GM19467 (cell line): ENCODE results near the gene ANKRD65.

ENCODE experiments used
- ATAC-seq: cut with Tn5 transposase; IDR thresholded peaks from one replicate; pipeline ENCODE4 v1.9.1; 2021; ENCODE audit warnings: mild to moderate bottlenecking, moderate library complexity; ENCODE audit not compliant: unreplicated experiment

Gene ANKRD65

DNA sequence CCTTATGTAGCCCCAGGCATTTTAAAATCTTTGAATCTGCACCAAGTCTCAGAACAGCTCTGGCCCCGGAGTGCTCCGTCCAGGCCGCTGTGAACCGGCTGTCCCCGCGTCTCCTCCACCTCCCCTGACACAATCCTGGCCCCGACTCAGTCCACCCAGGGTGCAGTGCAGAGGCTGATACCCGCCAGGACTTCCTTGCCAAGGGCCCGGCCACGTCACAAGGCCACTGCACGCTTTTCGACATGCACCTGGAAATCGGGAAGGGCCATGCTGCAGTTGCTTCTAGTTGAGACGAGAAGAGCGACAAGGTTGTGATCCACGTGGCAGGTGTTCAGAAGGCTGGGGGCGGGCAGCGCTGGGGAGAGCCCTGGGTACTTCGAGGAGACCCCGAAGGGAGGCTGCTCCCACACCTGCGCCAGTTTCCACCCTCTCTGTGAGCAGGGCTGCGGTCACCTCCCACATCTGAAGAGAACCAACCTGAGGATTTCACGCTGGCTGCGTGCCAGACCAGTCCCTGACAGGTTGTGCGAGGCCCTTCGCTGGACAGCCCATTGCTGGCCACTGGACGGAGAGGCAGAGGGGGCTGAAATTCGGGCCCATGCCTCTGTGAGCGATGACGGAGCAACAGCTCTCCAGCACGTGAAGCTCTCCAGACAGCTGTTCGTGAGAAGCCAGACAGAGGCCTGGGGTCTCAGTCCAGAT lies 21.1 kb upstream of the ANKRD65 start:
- ATAC-seq, result no peak

DNA sequence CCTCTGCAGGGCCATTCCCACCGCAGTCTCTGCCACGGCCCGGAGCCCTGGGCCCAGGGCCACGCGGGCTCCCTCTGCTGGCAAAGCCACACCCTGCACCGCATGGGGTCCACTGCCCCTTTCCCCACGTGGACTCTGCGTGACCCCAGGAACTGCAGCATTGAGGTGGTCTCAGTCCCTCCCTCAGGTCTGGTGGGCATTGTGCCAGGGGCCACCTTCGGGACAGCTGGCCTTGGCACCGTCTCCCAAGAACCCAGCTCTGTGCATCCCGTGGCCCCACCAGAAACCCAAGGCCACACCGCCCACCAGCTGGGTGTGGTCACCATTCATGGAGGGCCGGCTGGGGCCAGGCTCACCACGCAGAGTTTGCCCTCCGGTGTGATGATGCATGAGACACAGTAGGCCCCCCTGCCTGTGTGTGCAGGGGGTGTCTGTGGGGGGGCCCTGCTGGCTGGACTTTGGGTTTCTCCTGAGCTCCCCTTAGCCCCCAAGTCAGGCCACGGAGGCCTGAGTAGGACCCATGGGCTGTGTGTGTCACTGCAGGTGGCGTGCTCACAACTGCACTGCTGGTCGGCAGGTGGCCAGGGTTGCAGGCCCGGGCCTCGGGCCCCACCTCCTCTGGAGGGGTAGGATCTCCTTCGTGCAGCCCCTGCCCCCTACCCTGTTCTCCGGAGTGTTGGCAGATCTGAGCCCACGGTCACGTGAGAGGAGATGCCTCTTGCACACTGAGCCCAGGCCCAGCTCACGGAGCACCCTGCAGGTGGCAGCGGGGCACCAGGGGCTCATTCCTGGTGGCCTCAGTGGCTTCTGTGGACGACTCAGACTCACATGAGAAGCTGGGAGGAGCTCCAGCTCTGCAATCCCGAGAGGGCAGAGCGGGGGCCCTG lies 20.2 kb upstream of the ANKRD65 start:
- ATAC-seq, result no peak

DNA sequence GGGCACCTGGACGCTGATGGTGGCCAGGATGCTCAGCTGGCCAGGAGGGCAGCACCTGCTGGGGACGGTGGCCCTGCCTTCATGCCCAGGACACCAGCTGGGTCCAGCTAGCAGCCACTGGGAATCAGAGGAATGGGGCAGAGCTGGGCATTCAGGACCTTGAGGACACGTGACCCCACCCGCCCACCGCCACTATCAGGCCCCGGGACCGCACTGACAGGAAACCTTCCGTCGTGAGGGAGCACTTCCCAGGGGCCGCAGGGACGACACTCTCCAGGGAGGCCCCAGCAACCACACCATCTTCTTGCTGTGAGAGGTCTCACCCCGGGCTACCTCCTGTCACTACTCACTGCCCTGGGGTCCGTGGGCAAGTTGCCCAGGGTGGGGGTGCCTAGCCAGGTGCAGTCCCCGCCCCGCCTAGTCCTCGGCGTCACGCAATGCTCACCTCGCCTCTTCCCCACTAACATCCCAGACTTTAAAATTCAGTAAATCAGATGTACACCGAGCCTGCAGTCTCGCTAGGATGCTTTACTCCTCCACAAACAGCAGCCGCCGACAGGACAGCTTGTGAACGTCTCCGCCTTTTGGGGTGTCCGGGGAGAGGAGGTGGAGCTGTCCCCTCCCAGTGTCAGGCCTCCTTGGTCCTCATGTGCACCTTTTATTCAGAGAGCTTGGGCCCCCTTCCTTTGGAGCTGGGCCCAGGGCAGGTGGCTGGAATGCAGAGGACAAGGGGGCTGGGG lies 19.4 kb upstream of the ANKRD65 start:
- ATAC-seq, result no peak

DNA sequence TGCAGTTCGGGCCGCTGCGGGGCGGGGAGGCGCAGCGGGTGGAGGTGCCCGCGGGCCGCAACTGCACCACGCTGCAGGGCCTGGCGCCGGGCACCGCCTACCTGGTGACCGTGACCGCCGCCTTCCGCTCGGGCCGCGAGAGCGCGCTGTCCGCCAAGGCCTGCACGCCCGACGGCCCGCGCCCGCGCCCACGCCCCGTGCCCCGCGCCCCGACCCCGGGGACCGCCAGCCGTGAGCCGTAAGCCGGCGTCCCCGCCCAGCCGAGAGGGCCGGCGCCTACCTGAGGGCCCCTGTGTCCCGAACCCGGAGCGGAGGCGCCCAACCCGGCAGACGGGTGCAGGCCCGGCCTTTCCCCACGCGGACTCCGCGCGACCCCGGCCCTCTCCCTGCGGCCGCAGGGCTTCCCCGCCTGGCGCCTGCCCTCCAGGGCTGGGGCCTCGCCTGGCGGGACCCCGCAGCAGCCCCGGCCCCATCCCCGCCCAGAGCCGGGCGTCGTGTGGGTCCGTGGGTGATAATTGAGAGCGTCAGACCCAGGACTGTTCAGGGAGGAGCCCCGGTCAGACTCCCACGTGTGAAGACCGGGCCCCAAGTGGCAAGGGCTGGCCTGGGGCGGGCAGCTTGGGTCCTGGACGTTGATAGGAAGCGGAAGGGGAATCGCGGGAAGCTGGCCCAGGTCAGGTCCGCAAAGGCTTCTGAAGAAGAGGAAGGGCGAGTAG lies 18.6 kb upstream of the ANKRD65 start:
- ATAC-seq, result no peak

DNA sequence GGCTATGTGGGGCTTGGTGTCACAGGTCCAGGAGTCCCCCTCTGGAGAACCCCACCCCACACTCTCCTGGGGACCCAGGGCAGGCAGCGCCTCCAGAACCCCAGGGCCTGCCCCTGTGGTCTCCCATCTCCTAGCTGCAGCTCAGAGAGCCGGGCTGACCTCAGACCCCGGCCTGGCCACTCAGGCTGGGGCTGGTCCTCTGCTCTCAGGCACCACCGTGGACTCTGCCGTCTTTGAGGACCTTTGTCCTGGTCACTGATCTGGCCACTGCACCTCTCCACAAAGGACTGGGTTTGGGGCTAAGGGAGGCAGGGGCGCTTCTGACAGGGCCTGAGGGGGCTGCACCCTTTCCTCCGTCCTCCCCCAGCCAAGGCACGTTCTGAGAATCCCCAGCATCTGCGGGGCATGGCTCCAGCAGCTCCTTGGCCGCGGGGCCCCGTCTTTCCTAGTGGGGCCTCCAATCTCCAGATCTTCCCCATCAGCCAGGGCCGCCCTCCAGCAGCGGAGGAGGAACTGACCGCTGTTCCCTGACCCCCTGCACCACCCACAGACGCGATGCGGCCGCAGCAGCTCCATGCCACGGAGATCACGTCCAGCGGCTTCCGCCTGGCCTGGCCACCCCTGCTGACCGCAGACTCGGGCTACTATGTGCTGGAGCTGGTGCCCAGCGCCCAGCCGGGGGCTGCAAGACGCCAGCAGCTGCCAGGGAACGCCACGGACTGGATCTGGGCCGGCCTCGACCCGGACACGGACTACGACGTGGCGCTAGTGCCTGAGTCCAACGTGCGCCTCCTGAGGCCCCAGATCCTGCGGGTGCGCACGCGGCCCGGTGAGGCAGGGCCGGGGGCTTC lies 17.7 kb upstream of the ANKRD65 start:
- no peak for ATAC-seq

DNA sequence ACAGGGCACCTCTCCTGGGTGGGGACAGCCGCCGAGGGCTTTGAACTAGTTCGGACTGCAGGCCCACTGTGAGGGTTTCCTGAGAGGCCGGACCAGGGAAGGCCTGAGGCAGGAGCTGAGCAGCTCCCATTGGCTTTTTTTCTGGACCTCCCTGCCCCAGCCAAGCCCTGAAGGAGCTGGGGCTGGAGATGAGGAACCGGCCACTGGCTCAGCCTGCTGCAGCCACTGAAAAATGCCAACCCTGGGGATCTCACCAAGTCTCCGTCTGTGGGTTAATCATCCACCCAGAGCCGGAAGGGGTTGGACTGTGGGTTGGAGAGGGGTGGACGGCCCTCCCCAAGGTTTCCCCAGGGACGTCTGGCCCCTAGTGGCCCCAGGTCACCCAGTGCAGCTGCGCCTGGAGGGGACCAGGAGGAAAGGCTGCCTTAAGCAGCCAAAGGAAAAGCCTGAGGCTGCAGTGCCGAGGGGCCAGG lies 16.9 kb upstream of the ANKRD65 start:
- no peak for ATAC-seq

DNA sequence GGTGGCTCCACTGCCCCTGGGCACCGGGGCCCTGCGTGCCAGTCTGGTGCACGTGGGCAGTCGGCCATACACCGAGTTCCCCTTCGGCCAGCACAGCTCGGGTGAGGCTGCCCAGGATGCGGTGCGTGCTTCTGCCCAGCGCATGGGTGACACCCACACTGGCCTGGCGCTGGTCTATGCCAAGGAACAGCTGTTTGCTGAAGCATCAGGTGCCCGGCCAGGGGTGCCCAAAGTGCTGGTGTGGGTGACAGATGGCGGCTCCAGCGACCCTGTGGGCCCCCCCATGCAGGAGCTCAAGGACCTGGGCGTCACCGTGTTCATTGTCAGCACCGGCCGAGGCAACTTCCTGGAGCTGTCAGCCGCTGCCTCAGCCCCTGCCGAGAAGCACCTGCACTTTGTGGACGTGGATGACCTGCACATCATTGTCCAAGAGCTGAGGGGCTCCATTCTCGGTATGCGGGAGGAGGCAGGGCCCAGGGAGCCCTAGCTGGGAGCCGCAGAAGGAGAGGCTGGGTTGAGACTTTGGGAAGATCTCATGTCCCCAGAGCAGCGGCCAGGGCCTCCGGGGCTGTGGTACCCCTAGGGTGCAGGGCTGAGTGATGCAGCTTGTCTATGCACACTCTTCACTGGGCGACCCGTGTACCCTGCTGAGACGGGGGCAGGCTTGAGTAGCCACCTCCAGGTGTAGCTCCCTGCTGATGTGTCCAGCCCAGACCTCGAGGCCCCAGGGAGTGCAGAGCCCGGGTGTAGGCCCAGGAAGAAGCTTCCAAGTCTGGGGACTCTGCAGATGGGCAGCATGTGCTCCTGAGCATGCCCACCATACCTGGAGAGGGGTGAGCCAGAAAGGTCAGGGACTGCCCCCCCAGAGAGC lies 16.2 kb upstream of the ANKRD65 start:
- ATAC-seq, result no peak

DNA sequence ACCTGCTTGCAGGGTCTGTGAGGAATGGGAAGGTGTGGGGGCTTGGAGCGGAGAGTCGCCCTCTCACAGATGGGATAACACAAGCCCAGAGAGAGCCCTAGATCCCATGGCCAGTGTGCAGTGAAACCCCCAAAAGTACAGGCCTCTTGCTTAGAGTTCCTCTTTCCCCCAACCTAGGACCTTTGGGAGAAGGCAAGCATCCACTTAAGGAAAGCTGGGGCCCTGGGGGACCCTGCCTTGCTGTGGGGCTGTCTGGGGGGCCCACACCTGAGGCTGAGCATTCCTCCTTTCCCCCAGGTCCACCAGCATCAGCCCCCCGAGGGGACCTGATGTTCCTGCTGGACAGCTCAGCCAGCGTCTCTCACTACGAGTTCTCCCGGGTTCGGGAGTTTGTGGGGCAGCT lies 15.6 kb upstream of the ANKRD65 start:
- no peak for ATAC-seq

DNA sequence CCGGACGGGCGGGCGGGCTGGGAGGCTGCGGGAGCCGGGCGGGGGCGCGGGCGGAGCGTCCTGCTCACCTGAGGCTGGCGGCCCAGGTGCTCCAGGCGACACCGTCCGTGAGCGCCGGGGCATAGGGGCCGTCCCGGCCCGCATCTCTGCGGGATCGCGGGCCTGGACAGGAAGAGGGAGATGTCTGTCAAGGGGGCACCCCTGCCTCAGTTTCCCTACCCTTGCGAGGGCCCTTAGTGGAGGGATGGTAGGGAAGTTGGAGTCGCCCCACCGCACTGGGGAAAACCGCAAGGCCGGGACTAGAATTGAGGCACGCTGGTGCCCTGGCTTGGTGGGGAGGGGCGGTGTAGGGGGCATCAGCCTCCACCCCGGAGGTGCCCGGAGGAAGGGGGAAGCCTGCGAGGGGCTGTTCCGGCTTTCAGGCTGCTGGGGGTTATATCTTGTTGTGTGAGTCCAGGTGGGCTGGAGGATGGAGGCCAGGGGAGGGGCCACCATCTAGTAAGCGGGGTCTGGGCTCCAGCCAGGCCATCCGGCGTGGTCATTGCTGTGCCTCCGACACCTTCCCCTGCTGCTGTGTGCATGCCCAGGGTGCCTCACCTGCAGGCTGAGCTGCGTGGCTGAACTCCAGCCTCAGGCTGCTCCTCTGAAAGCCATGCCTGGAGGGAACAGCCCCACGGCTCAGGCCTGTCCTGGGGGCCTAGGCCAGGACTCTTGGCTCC lies 15.0 kb upstream of the ANKRD65 start:
- no peak for ATAC-seq

DNA sequence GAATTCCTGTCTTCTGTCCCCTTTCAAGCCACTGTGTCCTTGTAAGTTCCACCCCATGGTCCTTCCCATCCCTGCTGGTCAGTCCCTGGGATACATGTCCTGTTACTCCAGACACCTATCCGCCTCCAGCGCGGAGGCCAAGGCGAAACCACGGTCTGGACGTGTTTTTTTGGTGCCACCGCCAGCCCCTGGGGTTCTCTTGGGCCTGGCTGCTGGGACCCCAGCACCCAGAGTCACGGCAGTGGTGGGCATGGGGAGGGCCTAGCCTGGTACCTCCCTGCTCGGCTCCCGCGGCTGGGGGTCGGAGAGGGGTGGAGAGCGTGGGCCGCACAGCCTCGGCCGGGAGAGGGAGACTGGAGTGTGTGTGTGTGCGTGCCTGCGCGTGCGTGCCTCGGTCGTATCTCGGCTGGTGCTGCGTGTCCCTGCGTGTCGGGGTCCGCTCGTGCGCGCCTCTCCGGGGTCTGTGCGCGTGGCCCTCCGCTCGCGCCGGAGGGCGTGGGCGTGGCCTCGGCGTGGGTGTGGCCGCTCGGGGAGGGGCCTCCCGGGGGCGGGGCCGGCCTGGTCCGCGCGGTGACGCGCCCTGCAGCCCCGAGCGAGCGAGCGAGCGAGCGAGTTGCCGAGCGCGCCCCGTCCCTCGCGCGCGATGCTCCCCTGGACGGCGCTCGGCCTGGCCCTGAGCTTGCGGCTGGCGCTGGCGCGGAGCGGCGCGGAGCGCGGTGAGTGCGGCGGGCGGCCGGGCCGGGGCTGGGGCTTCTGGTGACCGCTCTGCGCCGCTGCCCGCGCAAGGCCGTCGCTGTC lies 14.2 kb upstream of the ANKRD65 start, which contains the start of gene VWA1:
Gene VWA1, plus strand, starts transcription at position 585 of the 798 bp plus-strand sequence. Its CDS starts 59 bp downstream, at position 644.
- ATAC-seq, result no peak

DNA sequence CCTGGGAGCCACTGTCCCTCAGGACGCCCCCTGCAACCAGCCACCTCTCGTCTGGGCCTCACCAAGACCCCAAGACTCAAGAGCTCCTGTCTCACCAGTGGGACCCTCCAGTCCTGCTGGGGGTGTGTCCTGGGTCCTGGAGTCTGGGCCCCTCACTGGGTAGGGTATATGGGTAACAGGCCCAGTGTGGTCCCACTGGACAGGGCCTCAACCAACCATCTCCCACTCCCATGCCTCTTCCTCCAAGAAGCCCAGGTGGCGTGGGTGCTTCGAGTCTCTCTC lies 13.7 kb upstream of the ANKRD65 start:
- no peak for ATAC-seq

DNA sequence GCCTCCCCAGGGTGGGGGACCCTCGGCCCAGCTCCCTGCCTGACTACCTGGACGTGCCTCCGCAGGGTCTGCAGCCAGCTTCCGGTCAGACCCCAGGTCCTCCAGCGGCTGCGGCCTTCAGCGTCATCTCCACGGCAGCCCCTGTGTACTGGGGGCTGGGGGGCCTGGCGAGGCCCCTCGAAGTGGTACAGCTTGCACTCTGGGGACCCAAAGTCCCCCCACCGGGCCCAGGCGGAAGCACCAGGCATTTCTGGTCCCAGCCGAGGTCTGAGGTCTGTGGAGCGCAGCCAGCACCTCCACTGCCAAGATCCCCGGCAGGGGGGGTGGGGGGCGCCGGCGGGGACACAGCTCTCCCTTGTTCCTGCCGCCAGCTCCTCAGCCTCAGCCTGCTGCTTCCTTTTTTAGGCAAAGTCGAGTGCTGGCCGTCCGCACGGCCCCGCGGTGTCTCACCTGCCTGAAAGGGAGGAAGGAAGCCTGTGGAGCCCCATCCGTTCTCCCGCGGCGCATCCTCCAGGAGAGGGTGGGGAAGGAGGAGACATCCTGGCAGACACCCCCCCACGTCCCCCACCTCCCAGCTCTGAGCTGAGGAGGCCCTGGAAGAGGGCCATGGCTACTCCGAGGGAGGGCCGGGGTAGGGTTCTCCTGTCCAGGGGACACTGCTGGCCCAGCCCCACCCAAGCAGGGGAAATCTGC lies 13.2 kb upstream of the ANKRD65 start:
- ATAC-seq, result no peak

DNA sequence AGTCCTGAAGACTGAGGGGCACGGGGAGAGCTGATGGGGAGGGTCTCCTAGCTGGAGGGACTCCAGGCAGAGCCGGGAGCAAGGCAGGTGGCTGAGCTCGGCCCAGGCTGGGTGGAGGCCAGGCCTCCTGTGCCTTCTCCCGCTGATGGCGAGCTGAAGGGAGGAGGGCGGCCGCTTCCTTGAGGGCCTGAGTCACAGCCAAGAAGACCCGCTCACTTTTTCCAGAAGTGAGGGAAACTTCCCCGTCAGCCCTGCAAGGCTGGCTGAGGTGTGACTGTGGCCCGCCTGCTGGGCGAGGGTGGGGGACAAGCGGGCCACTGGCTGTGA lies 12.7 kb upstream of the ANKRD65 start:
- no peak for ATAC-seq

DNA sequence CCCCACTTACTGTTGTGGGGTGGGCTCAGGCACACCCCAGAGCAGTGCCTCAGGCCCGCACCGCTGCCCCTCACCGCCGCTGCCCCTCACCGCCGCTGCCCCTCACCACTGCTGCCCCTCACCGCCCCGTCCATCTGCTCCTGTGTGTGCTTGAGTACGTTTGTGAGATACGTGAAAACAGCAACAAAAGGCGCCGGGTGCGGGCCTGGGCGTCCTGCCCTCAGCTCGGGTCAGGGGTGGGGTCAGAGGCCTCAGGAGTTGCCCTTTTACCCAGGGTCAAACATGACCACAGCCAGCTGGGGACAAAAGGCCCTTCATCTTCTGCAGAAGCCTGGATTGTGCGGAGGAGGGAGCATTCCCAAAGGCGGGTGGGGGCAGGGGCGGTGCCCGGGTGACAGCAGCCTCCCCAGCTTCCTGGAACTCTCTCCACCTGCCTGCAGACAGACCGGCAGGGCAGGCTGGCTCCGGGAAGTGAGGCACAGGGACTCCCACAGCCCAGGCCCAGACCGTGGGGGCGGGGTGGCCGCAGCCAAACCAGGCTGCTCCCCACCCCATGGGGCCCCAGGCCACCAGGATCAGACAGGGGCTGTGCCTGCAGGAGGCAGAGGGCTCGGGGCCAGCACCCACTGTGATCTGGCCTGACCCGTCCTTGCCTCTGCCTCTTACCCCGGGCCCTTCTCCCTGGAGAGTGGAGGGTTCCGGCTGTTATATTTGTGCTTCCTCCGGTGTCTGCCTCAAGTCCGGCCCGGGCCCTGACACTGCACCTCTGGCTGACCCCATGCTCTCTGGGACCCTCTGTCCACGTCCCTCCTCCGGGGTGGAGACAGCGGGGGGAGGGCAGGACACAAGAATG lies 12.1 kb upstream of the ANKRD65 start:
- ATAC-seq, result no peak

DNA sequence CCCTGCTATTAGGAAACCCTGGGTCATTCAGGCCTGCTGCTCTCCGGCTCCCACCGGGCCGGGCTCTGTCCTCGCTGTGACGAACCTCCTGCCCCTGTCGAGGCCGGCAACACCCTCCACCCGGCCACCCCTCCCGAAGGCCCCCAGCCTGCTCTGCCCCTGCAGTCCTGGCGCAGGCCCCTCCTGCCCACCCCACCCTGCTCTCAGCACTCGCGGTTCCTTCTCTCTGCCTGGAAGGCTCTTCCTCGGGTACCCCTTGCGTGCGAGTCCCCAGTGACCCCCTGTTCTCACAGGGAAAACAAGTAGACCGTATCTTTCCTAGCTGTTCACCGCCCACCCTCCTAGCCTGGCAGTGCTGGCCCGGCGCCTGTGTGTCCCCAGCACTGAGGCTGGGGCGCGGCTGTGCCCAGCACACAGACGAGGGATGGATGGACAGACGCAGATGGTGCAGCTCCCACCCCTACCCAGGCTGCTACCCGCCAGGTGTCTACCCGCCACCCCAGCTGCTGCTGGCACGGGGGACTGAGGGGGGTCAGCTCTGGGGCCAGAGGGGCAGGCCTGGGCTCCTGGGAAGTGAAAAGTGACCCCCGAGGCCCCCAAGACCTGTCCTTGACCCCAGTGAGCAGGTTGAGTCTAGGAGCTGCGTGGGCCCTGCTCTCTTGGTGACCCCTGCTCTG lies 11.3 kb upstream of the ANKRD65 start:
- ATAC-seq, result no peak

DNA sequence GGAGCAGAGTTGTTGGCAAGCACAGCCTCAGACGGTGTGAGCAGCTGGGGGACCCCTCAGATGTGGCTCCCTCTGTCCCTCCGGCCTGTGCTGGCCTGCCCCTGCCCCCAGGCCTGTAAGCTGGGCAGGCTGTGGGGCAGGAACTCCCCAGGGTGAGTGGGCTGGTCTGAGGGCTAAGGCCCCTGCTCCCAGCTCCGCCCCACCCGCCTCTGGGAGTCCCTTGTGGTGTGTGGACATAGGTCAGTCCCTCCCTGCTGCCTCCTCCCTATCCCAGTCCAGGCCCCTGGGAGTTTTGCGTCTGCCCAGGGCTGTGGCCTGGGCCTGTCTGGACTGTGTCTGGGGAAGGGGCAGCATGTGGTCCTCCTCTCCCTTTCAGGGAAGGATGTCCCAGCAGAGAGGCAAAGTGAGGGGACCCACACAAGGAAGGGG lies 10.8 kb upstream of the ANKRD65 start:
- ATAC-seq, result no peak
